HepG2 (cell line): ENCODE measurements around the gene SGMS1. TPM values are rescaled to one million over a fixed set of nuclear protein-coding genes. Genes with fewer than 3 reads are reported as not detected.

Source experiments
- ATF7-NPFF ChIP-seq: sonication (generic); formaldehyde crosslinking; IDR thresholded peaks from 2 replicates; pipeline ENCODE4 v1.8.1; 2023; ENCODE audit warnings: mild to moderate bottlenecking, low read depth, missing genetic modification reagents, moderate library complexity
- DPF2 ChIP-seq: sonication (generic); formaldehyde crosslinking; IDR thresholded peaks from 2 replicates; pipeline ENCODE4 v1.4.0; 2020; ENCODE audit warnings: mild to moderate bottlenecking, low read depth, missing genetic modification reagents, borderline replicate concordance
- FOXK2 ChIP-seq: fragments of 450-650 bp; IDR thresholded peaks from 2 replicates; pipeline ENCODE4 v1.6.1; 2016
- FOXO1 ChIP-seq: sonication (generic); formaldehyde crosslinking; IDR thresholded peaks from 2 replicates; pipeline ENCODE4 v1.4.0; 2020; ENCODE audit warnings: missing genetic modification reagents
- HDAC2 ChIP-seq: sonication (generic); formaldehyde crosslinking; IDR thresholded peaks from 2 replicates; pipeline ENCODE4 v1.4.0; 2020; ENCODE audit warnings: missing genetic modification reagents
- KLF13 ChIP-seq: sonication (generic); formaldehyde crosslinking; IDR thresholded peaks from 2 replicates; pipeline ENCODE4 v1.4.0; 2020; ENCODE audit warnings: mild to moderate bottlenecking, missing genetic modification reagents
- NKX3-1 ChIP-seq: sonication (generic); formaldehyde crosslinking; IDR thresholded peaks from 2 replicates; pipeline ENCODE4 v1.5.0; 2020; ENCODE audit warnings: missing genetic modification reagents
- NR2C2 ChIP-seq: sonication (generic); formaldehyde crosslinking; IDR thresholded peaks from 2 replicates; pipeline ENCODE4 v1.4.0; 2020; ENCODE audit warnings: missing genetic modification reagents, mild to moderate bottlenecking, moderate library complexity, borderline replicate concordance
- PPARG ChIP-seq: conservative IDR thresholded peaks from 2 replicates; pipeline ENCODE4 v1.6.1; 2016; ENCODE audit warnings: missing biosample characterization, missing genetic modification reagents
- RFXAP ChIP-seq: sonication (generic); formaldehyde crosslinking; IDR thresholded peaks from 2 replicates; pipeline ENCODE4 v1.4.0; 2020; ENCODE audit warnings: missing genetic modification reagents, borderline replicate concordance
- SNAPC5 ChIP-seq: sonication (generic); formaldehyde crosslinking; IDR thresholded peaks from 2 replicates; pipeline ENCODE4 v1.8.1; 2023; ENCODE audit warnings: mild to moderate bottlenecking, missing genetic modification reagents, borderline replicate concordance
- ZBTB7A ChIP-seq: sonication (generic); formaldehyde crosslinking; IDR thresholded peaks from 2 replicates; pipeline ENCODE4 v1.8.0; 2022; ENCODE audit warnings: mild to moderate bottlenecking, missing genetic modification reagents
- ZNF318 ChIP-seq: sonication (generic); formaldehyde crosslinking; IDR thresholded peaks from 2 replicates; pipeline ENCODE4 v1.4.0; 2020; ENCODE audit warnings: mild to moderate bottlenecking, missing genetic modification reagents
- ZNF331 ChIP-seq: sonication (generic); formaldehyde crosslinking; IDR thresholded peaks from 2 replicates; pipeline ENCODE4 v1.4.0; 2020; ENCODE audit warnings: missing genetic modification reagents
- ZNF468 ChIP-seq: sonication (generic); formaldehyde crosslinking; IDR thresholded peaks from 2 replicates; pipeline ENCODE4 v1.8.0; 2022; ENCODE audit warnings: mild to moderate bottlenecking, moderate library complexity, missing genetic modification reagents
- ZNF484 ChIP-seq: sonication (generic); formaldehyde crosslinking; IDR thresholded peaks from 2 replicates; pipeline ENCODE4 v1.5.1; 2020; ENCODE audit warnings: mild to moderate bottlenecking, low read depth, missing genetic modification reagents, borderline replicate concordance
- ZNF570 ChIP-seq: sonication (generic); formaldehyde crosslinking; IDR thresholded peaks from 2 replicates; pipeline ENCODE4 v1.4.0; 2020; ENCODE audit warnings: mild to moderate bottlenecking, missing genetic modification reagents, borderline replicate concordance
- ZNF691 ChIP-seq: sonication (generic); formaldehyde crosslinking; IDR thresholded peaks from 2 replicates; pipeline ENCODE4 v1.4.0; 2020; ENCODE audit warnings: missing genetic modification reagents, low read depth, mild to moderate bottlenecking, borderline replicate concordance
- ZNF713 ChIP-seq: sonication (generic); formaldehyde crosslinking; IDR thresholded peaks from 2 replicates; pipeline ENCODE4 v1.4.0; 2020; ENCODE audit warnings: mild to moderate bottlenecking, missing genetic modification reagents
- ZNF724P ChIP-seq: sonication (generic); formaldehyde crosslinking; IDR thresholded peaks from 2 replicates; pipeline ENCODE4 v1.8.0; 2022; ENCODE audit warnings: missing genetic modification reagents, borderline replicate concordance
- ZNF747 ChIP-seq: sonication (generic); formaldehyde crosslinking; IDR thresholded peaks from 2 replicates; pipeline ENCODE4 v1.8.1; 2023; ENCODE audit warnings: missing genetic modification reagents, mild to moderate bottlenecking, borderline replicate concordance
- ZNF772 ChIP-seq: sonication (generic); formaldehyde crosslinking; IDR thresholded peaks from 2 replicates; pipeline ENCODE4 v1.5.0; 2020; ENCODE audit warnings: mild to moderate bottlenecking, missing genetic modification reagents
- ZSCAN22 ChIP-seq: sonication (generic); formaldehyde crosslinking; IDR thresholded peaks from 2 replicates; pipeline ENCODE4 v1.4.0; 2020; ENCODE audit warnings: mild to moderate bottlenecking, missing genetic modification reagents
- polyA plus RNA-seq, 8 experiments: library from polyadenylated mRNA; depleted of rRNA in 3 of 8; stranded (reverse) in 7 of 8; unstranded in 1 of 8; fragments of >200 nt; fragmentation: Illumina TruSeq in 4 of 8; extraction: Trizol in 4 of 8; gene quantifications; 2 replicates each; pipeline versions ENCODE4 v1.2.1 to v1.2.3, GENCODE V29; 2011 to 2016; ENCODE audit warnings: low read depth in 4 of 8, missing spikeins in 1 of 8, mixed read lengths in 1 of 8; ENCODE audit not compliant: insufficient read depth in 1 of 8
- total RNA-seq, 5 experiments: library from RNA; depleted of rRNA; stranded (reverse); fragments of >200 nt; fragmentation: Illumina TruSeq; extraction: Trizol; gene quantifications; 2 replicates each; pipeline ENCODE4 v1.2.3, GENCODE V29; 2016; ENCODE audit warnings: low read depth in 1 of 5

The SGMS1 gene
- total and polyA plus RNA-seq, 2 of the 13 experiments (the other 11 are each of a cell fraction or from before 2014, with no cell fraction given) = 6.5 to 15.1 TPM

GRCh38 chr10:50501924-50502452 is 121.8 kb downstream of the SGMS1 start (continued):
- TF ChIP-seq ZNF318 (CRISPR knock-in tag) (no peak), DPF2 (CRISPR knock-in tag) (peak; percentile 79; the same call in 1 of the 2 replicates), ZNF468 (CRISPR knock-in tag) (no peak), FOXK2 (peak; percentile 61), ZBTB7A (CRISPR knock-in tag) (no peak), FOXO1 (peak; percentile 99), RFXAP (no peak), SNAPC5 (CRISPR knock-in tag) (no peak), HDAC2 (CRISPR knock-in tag) (peak; percentile 60; the same call in 1 of the 2 replicates), ZNF713 (CRISPR knock-in tag) (no peak), ZNF724P (CRISPR knock-in tag) (0 out of 2 replicates have a peak, but pooled peaks have one; percentile 34), ZNF570 (CRISPR knock-in tag) (no peak), ZNF691 (CRISPR knock-in tag) (no peak), ZNF484 (no peak), NR2C2 (CRISPR knock-in tag) (no peak), KLF13 (CRISPR knock-in tag) (no peak), NKX3-1 (CRISPR knock-in tag) (no peak), ZNF772 (0 out of 2 replicates have a peak, but pooled peaks have one; percentile 44), ZSCAN22 (no peak), ZNF331 (CRISPR knock-in tag) (peak; percentile 64; the same call in 1 of the 2 replicates), PPARG (CRISPR knock-in tag) (peak; percentile 60; the same call in 1 of the 2 replicates), ZNF747 (CRISPR knock-in tag) (0 out of 2 replicates have a peak, but pooled peaks have one; percentile 35), ATF7-NPFF (CRISPR knock-in tag) (no peak)
